Body of pancreas (tissue), 4 donors: ENCODE data around the gene KRT15.

Experiments used
- POLR2A ChIP-seq, 3 donors: fragments of 450-650 bp; IDR thresholded peaks; one replicate each; pipeline ENCODE4 v1.6.1; 2016; ENCODE audit warnings: antibody characterized with exemption in 3 of 3, mild to moderate bottlenecking in 2 of 3
- TF ChIP-seq, protein P1 (sequence below), 7 experiments: fragments of 450-650 bp in 4 of 7; fragments of 200-600 bp in 3 of 7; sonication (generic) in 3 of 7; IDR thresholded peaks; one replicate each; pipeline ENCODE4 v1.5.1; 2016 to 2019; ENCODE audit warnings: antibody characterized with exemption in 7 of 7

GRCh38 chr17:41505809-41506767 is 12.6 kb downstream of the KRT15 start:
- TF ChIP-seq, protein P1, sequence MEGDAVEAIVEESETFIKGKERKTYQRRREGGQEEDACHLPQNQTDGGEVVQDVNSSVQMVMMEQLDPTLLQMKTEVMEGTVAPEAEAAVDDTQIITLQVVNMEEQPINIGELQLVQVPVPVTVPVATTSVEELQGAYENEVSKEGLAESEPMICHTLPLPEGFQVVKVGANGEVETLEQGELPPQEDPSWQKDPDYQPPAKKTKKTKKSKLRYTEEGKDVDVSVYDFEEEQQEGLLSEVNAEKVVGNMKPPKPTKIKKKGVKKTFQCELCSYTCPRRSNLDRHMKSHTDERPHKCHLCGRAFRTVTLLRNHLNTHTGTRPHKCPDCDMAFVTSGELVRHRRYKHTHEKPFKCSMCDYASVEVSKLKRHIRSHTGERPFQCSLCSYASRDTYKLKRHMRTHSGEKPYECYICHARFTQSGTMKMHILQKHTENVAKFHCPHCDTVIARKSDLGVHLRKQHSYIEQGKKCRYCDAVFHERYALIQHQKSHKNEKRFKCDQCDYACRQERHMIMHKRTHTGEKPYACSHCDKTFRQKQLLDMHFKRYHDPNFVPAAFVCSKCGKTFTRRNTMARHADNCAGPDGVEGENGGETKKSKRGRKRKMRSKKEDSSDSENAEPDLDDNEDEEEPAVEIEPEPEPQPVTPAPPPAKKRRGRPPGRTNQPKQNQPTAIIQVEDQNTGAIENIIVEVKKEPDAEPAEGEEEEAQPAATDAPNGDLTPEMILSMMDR (IDR thresholded peaks at IDR 0.05): no peak
- TF ChIP-seq POLR2A (IDR thresholded peaks at IDR 0.05): no peak
